ENCODE results near the gene CEP95.
"Not testable (repeated sequence)": the region's sequence is repeated elsewhere in the genome, so short reads cannot be mapped to it uniquely, and the experiment has no call there.

The CEP95 gene

DNA sequence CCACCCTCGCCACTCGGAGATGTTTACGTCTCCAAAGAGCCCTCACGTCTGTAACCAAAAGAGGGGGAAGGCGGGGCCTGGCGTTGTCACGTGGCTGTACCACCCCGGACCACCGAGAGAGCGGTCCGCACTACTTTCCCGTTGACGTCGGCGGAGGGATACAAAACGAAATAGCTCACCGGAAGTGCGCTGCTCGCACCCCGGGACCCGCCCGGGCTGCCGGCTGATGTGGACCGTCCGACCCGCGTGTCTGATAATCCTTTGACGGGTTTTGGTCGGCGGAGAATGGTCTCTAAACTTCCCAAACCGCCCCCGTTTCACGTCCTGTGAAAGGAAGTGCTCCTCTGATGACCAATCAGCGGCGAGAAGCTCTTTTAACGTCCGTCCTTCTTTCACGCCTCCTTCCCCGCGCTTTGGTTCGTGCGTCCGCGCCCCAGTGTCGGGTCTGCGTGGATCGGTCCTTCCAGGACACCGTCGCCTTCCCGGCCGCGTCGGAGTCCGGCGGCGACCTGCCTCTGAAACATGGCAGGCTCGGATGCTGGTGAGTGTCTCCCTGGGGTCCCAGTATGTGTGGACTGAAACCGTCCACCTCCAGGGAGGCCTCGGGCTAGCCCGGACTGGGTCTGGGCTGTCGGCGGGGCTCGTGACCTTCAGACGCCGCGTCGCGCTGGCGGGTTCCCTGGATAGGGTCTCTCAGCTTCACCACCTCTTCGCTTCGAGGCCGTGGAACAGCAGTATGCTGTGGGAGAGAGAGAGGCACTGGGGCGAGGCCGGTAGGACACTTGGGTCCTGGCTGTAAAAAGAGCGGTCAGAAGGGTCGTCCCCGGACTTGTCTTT, at the start of gene CEP95:
TSS of gene CEP95 (plus strand) at position 402 of the 837 bp plus-strand sequence. CDS start at position 523, 121 bp downstream.
- DNase-seq (ENCODE audit: low read depth in 2 of 2), result peak; percentile 91 to 94

- no peak for DNase-seq (ENCODE audit: low read depth in 2 of 2)
These were observed 49.6 kb upstream of the CEP95 start for GRCh38 chr17:64457156-64457555.

- DNase-seq (ENCODE audit: low read depth in 2 of 2), result no peak
These were observed 48.0 kb upstream of the CEP95 start for GRCh38 chr17:64458756-64459155.

GRCh38 chr17:64459284-64459747, 47.5 kb upstream of the CEP95 start:
- no peak for DNase-seq (ENCODE audit: low read depth in 2 of 2)

- DNase-seq (ENCODE audit: low read depth in 2 of 2), result not testable (repeated sequence)
These were observed 47.0 kb upstream of the CEP95 start for GRCh38 chr17:64459818-64460217.

DNA sequence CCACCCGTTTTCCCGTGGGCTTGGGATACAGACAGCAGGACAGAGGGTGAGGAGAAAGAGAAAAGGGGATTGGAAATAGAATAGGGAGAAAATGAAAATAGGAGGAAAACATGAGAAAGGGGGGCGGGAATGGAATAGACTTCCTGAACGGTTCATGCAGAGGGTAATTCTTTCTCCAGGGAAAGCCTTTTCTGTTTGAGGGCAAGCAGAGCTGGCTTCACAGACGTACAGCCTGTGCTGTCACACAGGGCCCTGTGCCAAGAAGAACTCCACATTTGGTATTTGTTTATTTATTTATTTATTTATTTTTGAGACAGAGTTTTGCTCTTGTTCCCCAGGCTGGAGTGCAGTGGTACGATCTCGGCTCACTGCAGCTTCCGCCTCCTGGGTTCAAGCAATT, 45.8 kb upstream of the CEP95 start:
- no peak for DNase-seq (ENCODE audit: low read depth in 2 of 2)

DNA sequence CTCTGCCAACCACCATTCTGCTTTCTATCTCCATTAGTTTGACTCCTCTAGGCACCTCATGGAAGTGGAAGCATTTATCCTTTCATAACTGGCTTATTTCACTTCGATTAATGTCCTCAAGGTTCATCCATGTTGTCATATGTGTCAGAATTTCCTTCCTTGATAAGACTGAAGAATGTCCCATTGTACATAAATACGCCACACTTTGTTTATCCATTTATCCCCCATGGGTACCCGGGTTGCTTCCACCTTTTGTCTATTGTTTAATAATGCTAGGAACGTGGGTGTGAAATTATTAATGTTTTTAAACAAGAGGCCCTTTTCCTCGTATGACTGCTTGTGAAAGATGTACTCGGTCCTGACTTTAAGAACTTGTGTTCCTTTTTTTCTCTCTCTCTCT, 45.0 kb upstream of the CEP95 start:
- no peak for DNase-seq (ENCODE audit: low read depth in 2 of 2)

GRCh38 chr17:64466019-64466735, 40.6 kb upstream of the CEP95 start:
- DNase-seq (ENCODE audit: low read depth in 2 of 2), result no peak

GRCh38 chr17:64466834-64467233, 39.9 kb upstream of the CEP95 start:
- DNase-seq (ENCODE audit: low read depth in 2 of 2), result not testable (repeated sequence)

DNA sequence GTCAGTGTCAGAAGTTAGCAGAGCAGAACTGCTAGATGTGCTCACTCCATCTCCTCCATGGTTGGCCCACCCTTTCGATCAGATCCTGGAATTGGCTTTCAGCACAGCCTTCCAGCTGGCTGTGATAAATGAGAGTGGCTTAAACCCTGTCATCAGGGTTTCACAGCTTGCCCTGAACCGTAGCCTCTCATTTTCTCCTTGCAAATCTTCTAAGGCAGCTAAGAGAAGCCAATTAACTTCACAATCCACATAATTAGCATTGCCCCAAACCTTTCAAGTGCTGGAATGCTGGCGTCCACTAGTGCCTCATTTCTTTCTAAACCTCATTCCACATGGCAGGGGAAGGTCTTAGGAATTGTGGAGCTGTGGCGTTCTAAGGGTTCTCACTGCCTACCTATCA, 36.2 kb upstream of the CEP95 start:
- DNase-seq (ENCODE audit: low read depth in 2 of 2), result no peak

GRCh38 chr17:64471440-64471839, 35.3 kb upstream of the CEP95 start:
- DNase-seq (ENCODE audit: low read depth in 2 of 2), result no peak

- DNase-seq (ENCODE audit: low read depth in 2 of 2), result no peak
These were observed 34.2 kb upstream of the CEP95 start for GRCh38 chr17:64472564-64472963.

- no peak for DNase-seq (ENCODE audit: low read depth in 2 of 2)
These were observed 28.9 kb upstream of the CEP95 start for GRCh38 chr17:64477849-64478248.

- no peak for DNase-seq (ENCODE audit: low read depth in 2 of 2)
These were observed 25.8 kb upstream of the CEP95 start for GRCh38 chr17:64480951-64481350.

- DNase-seq (ENCODE audit: low read depth in 2 of 2), result no peak
These were observed 22.4 kb upstream of the CEP95 start for GRCh38 chr17:64484380-64484779.

- no peak for DNase-seq (ENCODE audit: low read depth in 2 of 2)
These were observed 18.5 kb upstream of the CEP95 start for GRCh38 chr17:64488301-64488700.

- peak; percentile 24 to 45 for DNase-seq (ENCODE audit: low read depth in 2 of 2)
These were observed 15.5 kb upstream of the CEP95 start for GRCh38 chr17:64491034-64491860.

DNA sequence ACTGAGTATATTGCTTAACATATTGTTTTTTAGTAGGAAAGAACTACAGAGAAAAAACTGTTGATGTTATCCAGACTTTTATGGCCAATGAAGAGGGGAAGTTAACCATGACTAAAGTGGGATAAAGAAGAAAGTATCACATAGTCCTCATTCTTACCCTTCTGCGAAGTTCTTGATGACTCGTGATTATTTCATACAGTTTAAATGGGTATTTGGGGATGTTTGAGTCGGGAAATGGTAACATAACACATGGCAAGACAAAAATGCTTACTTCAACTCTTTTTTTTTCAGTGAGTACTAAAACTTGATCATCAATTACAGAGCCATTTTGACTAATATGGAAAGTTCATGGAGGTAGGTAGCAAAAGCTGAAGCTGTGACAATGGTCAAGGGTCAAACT, 14.8 kb upstream of the CEP95 start:
- no peak for DNase-seq (ENCODE audit: low read depth in 2 of 2)

DNA sequence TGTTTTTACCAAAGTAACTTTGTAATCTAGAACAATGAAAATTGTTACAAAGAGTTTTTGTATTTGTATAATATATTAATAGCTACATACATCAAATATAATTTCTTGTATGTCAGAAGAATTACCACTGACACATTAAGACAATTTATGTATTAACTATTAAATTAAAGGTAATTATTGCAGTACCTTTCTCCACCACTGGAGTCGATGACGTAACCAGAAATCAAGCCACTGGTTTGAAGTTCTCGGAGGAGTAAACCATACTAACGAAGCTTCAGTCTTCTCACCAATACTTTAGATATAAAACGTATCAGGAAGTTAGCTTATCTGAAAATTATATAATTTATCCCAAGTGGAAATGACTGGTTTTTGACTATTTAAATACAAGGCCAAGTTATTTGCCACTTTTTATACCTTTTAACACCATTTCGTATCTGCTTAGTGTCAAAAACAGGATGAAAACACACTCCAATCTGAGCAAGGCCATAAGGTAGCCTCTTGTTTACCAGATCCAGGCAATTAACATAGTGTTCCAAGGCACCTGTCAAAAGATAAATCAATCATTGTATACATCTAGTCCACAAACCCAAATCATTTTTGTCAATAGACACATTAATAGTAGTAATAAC, 14.2 kb upstream of the CEP95 start:
- no peak for DNase-seq (ENCODE audit: low read depth in 2 of 2)

GRCh38 chr17:64494121-64494520, 12.7 kb upstream of the CEP95 start:
- DNase-seq (ENCODE audit: low read depth in 2 of 2), result no peak

DNA sequence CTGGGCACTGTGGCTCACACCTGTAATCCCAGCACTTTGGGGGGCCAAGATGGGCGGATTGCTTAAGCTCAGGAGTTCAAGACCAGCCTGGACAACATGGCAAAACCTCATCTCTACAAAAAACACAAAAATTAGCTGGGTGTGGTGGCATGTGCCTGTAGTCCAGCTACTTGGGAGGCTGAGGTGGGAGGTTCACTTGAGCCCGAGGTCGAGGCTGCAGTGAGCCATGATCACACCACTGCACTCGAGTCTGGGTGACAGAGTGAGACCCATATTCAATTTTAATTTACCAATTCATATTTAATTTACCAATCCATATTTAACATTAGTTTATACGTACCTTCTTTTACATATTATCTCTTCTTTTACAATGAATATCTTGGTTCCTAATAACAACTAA, 11.5 kb upstream of the CEP95 start:
- not testable (repeated sequence) for DNase-seq (ENCODE audit: low read depth in 2 of 2)

- no peak for DNase-seq (ENCODE audit: low read depth in 2 of 2)
These were observed 10.4 kb upstream of the CEP95 start for GRCh38 chr17:64496348-64496785.
